HG03196 (cell line): ENCODE data around the gene FAM50B.

Experiments used
- ATAC-seq: cut with Tn5 transposase; IDR thresholded peaks from one replicate; pipeline ENCODE4 v1.9.1; 2021; ENCODE audit not compliant: unreplicated experiment

FAM50B gene

DNA sequence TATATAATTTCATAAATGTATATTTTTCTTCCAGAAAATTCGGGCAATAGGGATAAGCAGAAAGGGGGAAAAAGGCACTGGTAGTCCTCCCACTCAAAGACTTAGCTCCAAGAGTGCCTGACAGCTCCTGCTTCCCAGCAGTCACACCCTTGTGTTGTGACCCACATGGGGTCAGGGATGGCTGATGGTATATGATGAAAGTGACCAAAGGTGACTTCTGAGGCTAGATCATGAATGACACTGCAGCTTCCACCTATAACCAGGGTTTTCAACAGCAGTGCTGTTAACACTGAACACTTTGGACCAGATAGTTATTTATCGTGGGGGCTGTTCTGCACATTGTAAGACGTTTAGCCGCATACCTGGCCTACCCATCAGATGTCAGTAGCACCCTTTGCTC is 22.3 kb downstream of the FAM50B start:
- no peak for ATAC-seq

DNA sequence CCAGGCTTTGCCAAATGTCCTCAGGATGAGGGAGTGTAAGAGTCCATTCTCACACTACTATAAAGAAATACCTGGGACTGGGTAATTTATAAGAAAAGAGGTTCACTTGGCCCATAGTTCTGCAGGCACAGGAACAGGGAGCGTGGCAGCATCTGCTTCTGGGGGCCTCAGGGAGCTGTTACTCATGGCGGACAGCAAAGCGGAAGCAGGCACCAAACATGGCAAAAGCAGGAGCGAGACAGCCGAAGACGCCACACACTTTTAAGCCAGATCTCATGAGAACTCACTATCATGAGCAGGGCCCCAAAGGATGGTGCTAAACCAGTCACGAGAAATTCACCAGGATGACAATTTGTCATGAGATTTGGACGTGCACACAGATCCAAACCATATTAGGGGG is 22.8 kb downstream of the FAM50B start:
- no peak for ATAC-seq

DNA sequence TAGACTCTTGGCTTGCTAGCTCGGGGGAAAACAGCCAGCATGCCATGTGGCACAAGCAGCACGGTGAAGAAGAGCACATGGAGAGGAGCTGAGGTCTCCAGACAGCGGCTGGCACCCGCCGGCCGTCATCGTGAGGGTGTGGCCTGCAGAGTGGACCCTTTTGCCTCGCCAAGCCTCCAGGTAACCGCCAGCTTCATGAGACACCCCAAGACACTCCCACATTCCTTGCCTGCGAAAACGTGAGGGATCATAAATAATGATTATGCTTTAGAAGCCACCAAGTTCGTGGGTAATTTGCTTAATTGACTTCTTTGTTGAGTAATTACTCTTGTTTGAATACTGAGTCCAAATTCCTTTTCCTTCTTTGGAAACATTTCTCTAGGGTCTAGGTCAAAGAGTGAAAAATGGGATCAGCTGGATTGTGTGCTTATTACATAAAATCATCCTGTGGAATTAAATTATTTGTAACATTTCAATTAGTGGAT is 23.2 kb downstream of the FAM50B start:
- ATAC-seq = no peak

DNA sequence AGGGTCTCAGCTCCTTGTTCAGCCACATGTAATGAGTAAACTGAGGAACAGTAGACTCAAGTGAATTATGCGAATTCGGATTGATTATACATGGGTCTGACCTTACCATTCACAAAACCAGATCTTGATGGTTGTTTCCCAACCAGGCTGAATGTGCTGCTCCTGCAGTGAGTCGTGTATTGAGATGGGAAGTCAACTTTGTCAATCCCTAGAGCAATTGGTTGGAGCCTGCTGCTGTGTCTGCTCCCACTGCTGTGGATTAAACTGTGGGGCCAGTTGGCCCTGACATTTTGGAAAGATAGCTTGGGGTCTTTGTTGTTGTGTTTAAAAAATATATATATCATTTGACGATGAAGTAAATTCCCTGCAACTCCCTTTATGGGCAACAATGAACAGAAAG is 23.9 kb downstream of the FAM50B start:
- ATAC-seq = no peak

DNA sequence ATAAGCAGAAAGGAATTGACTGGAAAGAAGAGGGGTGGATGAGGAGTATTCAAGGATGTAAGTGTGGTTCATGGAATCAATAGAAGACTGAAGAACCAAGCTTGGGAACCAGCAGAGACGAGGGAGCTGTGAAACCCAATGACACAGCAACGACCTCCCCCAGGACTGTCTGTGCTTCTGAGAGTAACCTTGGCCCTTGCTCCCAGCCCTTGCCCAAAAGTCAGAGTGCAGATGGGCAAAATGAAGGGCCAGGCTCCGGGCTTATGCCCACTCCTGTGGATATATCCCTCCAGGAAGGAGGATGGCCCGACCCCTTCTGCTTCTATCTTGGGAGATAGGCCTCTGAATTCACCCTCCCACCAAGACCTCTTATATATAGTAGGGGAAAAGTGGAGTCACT is 24.9 kb downstream of the FAM50B start:
- no peak for ATAC-seq

DNA sequence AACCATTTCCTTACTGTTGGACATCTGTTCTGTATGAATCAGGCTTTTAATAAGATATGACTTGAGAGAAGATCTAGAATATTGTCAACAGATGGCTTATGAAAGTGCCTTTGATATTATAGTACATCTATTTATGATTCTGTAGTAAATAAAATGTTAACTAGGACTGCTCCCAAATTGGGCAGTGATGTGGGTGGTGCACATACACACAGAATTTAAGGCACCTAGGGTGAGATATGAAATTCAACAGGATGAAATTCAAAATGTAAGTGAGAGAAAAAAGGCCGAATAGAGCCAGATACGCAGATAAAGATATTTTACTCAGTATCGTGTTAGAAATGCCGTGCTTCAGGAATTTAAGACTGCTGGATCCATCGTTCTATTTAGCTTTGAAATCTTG is 26.3 kb downstream of the FAM50B start:
- no peak for ATAC-seq

DNA sequence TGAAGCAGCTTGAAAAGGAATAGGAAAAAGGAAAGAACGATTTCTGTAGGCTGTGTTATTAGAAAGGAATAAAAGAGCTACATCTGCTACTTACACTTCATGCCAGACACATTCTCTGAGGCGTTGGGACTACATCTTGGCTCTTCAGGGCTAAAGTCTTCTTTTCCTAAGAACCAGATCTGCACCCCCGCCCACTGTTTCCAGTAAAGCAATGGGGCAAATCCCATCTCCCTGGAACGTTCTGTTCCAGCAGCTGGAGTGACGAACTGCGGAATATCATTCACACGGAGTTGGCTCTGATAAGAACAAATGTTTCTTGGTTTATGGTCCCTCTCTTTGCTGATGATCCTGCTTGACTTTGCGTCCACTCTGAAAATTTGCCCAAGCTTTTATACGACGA is 26.9 kb downstream of the FAM50B start:
- no peak for ATAC-seq

DNA sequence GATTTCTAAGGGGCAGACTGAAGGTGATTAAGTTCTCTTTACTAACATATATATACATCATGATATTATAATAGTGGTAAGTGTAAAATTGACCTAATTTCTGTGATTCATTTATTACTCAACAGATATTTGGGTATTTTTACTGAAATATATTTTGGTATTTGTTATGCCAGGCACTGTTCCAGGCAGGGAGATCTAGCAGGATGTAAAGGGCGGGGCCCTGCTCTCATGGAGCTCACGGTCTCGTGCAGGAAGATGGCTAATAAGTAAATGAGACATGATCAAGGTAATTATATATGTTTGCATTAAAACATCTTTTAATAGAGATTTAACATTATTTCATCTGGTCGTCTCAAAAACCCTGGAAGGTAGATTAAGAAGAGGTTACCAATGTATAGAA is 27.7 kb downstream of the FAM50B start:
- no peak for ATAC-seq

DNA sequence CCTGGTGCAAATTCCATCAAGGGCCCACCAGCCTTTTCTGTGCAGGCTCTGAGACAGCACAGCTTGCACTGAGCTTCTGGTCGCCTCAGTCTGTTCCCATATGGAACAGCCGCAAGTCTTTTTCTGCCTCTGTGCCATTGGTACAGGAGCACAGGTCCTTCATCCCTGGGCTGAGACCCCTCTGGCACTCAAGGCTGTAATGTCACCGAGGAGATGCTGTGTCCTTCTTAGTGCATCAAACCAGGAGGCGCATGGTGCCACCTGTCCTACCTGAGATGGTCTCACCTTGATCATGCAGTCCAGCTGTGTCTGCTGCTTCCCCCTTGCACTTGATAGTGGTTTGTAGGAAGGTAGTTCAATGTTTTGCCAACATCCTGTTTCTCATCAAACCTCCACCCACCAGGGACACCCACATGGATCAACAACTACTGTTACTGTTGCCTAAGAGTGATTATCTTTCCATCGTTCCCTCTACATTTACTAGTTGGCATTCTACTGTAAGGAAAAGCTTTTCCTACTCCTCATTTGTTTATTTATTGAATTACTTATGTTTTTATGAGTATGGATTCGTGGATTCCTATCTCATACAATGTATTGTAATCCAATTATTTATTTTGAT is 29.0 kb downstream of the FAM50B start:
- ATAC-seq = no peak

DNA sequence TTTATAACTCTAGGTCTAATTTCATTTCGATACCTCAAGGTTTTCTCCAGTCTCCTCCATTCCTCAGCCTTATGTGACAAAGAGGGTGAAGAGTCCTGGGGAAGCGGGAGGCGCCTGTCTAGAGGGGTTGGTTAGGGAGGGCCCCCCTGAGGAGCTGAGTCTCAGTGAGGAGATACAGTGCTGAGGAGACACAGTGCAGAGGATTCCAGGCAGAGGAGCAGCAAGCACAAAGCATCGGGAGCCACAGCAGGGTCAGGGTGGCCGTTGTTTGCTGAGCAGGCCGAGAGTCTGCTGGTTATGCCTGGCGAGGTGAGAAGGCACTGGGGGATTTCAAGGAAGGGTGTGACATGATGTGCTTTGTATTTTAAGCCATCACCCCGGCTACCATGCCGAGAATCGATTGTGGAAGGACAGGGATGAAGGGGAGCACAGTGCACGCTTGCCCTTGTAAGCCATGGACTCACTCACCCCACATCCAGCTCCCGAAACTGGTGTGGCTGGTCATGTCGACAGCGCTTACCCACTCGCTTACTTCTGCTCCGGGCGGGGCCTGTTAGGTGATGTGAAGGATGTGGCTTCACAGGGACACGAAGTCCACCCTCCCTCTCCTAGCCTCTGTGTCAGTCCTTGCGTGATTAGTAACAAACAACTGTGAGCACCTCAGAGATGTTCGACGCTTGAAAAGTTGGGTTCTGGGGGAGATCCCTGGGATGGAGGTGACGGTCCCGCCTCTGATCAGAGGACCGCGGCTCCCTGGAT is 30.2 kb downstream of the FAM50B start:
- no peak for ATAC-seq

DNA sequence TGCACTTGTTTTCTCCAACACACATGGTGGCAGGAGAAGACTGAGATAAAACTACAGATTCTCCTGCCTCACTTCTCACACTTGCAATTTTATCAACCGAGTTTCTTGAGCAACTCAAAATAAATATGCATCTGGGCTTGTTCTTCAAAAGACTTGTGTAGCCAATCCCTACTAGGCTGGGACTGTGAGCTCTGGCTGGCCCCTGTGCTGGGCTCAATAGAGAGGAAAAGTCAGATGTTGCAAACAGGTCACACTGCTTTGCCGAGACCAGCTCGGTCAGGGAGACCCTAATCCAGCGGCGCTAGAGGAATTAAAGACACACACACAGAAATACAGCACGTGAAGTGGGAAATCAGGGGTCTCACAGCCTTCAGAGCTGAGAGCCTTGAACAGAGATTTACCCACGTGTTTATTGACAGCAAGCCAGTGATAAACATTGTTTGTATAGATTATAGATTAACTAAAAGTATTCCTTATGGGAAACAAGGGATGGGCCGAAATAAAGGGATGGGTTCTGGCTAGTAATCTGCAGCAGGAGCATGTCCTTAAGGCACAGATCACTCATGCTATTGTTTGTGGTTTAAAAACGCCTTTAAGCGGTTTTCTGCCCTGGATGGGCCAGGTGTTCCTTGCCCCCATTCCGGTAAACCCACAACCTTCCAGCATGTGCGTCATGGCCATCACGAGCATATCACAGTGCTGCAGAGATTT is 32.7 kb downstream of the FAM50B start:
- no peak for ATAC-seq

DNA sequence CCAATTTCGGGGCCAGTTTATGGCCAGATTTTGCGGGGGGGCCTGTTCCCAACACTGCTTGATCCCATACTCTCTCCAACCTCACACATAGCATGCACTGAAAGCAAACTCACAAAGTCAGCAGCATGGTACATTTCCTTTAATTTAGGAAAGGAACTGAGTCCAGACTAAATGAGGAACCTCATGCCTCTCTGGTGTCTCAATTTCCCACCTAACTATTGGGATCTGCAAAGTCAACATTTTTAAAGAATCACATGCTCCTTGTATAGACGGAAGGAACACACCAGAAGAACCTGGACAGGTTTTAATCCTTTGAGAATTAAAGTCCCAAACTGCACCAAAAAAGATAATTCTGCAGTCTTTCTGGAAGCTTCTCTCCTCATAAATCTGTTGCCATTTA is 33.3 kb downstream of the FAM50B start:
- ATAC-seq = no peak

DNA sequence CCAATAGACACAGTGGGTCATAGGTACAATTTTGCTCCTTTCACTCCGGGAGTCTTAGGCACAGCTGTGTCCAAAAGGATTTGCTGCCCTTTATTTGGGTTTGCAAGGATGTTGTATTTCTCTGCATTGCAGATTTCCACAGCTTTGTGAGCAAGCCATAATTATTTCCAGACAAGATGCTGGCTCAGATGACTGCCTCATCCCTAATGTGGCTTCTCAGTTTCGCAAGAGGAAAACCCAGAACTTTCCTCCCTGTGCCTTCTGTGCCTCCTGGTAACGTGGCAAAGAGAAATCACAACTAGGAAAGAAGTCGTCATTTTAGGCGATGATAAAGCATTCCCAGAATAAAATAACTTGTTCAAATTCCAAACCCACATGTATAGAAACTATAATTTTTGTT is 33.7 kb downstream of the FAM50B start:
- ATAC-seq = no peak

DNA sequence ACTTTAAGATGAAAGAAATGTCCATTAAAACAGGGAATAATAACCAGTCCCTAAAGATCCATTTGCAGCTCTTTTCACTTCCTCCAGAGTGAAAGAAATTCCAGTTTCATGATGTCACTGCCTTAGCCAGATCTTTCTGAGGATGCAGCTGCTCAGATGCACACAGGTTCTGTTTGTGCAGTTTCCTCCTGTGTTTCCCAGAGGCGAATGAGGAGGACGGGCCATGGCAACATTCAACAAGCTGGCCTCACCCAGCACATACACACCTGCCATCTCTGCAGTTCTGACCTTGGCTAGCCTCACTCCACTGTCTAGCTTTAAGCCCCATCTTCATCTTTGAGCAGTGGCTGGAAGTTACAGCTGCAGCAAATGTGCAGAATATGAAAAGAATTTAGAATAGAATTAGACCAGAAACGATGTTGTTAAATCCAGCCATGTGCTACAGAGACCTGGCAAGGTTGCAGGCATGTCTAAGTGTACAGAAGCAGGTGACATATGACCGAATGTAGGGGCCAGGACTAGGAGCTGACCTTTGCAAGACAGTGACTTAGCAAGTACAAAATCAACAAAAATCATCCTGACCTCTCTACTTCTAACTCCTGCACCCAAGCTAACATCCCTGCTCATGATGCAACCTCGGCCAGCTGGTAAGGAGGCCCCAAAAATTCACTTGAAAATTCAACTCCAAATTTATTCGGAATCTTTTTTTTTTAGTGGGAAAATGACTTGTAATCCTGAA is 35.0 kb downstream of the FAM50B start:
- no peak for ATAC-seq

DNA sequence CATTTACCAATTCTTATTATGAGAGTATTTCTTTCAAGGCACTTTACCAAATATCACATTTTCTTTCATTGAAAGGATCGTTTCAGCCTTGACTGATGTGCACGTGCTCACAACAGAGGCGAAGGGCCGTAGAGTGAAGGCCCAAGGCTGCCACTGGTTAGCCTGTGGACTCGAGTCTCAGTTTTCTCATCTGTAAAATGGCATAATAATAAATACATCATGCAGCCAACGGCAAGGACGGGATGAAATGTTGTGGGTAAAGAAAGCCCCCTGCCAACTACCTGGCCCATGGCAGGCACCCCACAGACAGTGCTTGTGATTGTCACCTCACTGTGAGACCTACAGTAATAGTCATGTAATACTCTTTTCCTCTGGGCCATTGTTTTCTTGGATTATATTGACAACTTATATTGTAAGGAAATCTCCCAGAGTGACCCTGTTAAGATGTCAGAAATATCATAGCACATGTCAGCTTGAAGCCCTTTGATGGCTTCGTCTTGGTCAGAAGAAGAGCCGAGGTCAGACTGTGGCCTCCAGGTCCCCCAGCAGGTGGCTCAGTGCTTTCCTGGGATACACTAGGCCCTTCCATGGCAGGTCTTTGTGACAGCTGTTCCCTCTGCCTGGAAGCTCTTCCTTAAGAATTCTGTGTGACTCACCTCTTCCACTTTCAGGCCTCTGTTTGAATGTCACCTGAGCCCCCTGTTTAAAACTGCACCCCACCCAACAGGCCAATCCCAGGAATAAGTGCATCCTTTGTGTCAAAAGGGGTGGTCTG is 36.3 kb downstream of the FAM50B start:
- no peak for ATAC-seq

DNA sequence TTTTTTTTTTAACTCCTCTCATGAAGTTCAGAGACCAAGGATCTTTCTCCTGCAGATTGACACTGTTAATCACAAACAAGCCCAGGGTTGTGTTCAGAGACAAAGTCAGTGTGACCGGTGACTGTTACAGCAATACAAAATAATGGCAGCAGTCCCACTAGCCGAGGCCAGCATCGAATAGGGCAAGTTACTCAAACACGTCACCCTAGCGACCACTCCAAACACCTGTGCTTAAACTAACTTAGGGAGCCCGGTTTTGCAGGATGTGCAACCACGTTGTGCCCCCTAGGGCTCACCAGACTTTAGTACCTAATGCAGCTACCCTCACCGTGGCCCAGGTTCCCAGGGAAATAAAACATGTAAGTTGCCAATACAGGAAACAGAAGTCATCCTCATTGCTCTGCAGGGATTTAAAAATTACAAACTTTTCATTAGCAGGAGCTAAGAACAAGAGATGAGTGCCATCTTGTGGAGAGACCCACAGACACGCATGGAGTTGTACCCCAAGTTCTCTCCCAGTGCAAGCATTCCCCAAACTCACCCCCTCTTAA is 38.1 kb downstream of the FAM50B start:
- ATAC-seq = no peak

DNA sequence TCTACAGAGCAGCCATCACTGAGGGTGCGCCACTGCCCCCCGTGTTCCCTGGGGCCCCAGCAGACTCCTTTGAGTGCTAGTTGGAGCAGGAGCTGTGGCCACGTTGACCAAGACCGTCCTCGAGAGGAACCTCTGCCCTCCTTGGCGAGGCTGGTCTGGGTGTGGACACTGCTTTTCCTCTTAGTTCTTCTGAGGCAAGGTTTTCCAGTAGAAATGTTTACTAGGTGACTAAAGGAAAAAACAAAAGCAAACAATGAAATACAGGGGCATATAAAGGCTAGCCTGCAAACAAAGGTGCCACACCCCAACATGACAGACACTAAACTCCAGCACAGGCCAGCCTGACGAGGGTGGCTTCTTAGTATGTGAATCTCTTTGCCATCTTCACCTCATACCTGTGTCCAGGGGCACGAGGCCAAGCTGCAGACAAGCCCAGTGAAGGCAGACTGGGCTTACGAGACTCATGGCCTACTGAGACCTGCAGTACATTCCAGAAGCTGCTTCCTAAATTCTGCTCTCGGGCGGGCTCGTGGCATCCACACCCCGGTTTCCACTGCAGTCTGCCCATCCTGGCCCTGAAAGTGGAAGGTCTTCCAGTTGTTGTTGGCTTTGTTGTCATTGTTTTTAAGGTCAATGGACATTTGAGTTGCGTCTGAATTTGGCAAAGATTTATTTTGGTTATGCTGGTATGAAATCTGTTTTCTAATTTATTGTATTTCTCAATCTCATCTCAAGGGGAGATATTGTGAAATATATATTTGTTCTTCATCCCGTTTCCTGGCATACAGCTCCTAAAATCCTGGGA is 39.2 kb downstream of the FAM50B start:
- ATAC-seq = no peak

DNA sequence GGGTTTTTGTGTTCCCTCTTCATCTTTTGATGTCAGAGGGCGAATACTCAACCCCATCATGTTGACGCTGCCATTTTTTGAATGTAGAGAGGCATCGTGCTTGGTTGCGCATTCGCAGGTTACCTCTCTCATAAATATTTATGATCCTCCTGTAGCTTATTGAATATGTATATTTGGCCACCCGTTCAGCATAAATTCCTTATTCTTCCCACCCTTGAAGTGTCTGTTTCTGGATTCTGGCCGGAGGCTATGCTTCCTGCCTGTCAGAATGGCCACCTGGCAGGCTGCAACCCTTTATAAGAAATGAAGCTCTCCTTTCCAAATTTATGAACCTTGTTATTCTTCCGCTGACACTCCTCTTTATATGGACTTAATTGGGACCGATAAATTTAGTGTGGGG is 40.9 kb downstream of the FAM50B start:
- no peak for ATAC-seq

DNA sequence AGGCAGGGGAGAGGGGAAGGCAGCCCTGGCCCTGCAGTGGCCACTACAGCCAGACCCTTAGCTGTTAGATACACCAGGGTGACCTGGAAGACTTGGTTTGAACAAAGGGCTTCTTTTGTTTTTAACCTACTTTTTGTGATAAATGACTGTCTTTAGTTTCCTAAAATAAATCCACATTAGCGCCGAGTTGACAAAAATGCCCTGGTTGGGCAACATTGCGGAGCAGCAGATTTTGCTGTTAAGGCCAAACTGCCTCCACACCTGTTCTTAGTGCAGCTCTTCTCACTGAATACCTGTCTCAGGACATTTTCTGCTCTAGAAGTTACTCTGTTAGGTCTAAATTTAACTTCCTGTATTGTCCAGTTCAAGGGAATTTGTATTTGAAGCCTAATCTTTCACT is 42.7 kb downstream of the FAM50B start:
- ATAC-seq = no peak

DNA sequence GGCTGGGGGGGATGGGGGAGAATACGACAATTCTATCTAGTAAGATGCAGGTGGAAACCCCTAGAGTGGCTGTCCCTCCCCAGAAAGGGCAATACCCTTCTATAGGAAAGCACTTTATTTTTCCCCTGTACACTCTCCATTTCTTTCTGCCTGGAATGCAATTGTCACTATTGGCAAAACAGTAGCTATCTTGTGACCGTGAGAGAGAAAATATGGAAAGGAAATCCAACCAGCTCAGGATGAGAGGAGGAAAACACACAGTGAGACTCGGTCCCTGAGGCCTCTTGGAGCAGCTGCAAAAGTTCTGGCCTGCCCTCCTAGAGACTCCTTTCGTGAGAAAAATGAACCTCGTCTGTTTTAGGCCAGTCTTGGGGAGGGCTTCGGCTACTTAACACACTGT is 43.4 kb downstream of the FAM50B start:
- ATAC-seq = no peak
